ENCODE measurements around the gene TOM1L2. TPM values are rescaled to one million over a fixed set of nuclear protein-coding genes. Genes with fewer than 3 reads are reported as not detected.

The TOM1L2 gene
- total and polyA plus RNA-seq, 11 donors, result 122 to 345 (median 247) TPM

DNA sequence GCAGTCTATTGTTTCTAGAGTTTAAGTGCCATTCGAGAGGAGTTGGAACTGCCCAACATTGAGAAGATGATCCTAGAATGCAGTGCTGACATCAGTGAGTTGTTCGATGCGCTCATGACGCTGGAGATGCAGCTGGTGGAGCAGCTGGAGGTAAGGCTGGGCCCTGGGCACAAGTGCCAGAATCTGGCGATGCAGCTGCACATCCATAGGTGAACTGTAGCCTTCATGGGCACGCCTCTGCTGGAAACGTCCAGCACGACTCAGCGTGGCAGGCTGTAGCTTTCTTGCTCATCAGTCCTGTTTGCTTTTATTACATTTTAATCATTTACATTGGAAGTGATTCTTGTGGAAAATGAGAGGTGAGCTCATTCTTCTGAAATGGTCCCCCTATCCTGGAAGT, 32.1 kb upstream of the TOM1L2 start:
- intact Hi-C loops (cut with DNase I), result no loop called here
- H3K36me3 ChIP-seq, result peaks cover 0 to 15% (median 0%) of the 10 kb centered on the region in 9 donors
- no peak for DNase-seq
- H3K4me3 ChIP-seq, result no peak overlapping the region
- peaks cover 0 to 25% (median 0%) of the 10 kb centered on the region in 12 donors for H3K4me1 ChIP-seq
- no peak for ATAC-seq
- no peak for TF ChIP-seq POLR2A (IDR thresholded peaks at IDR 0.05)
- no peak for TF ChIP-seq CTCF (IDR thresholded peaks at IDR 0.05)
- WGBS, 4 donors, result 80 to 92% (median 84%) methylated on average over 9 of the region's 9 CpGs
- no peaks in the 10 kb centered on the region for H3K27me3 ChIP-seq
- H3K9me3 ChIP-seq, result no peaks in the 10 kb centered on the region
- no peak overlapping the region for H3K27ac ChIP-seq

DNA sequence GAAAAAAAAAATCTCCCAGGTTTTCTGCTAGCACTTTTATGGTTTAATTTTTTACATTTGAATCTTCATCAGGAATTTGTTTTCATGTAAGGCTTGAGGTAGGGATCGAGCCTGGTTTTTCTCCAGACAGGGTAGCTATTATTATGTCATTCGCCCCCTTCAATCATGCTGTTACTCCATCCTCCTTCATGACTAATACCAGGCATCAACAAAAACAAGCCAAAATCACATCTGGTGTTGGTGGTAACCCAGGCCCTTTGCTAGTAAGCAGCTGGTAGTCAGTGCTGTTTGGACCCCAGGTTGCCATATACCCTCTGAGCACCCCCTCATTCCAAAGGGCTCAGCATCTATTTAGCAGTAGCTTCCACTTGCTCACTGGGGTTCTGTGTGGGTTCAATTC, 30.0 kb upstream of the TOM1L2 start:
- no peak overlapping the region for H3K4me3 ChIP-seq
- H3K4me1 ChIP-seq, result peaks cover 0 to 18% (median 0%) of the 10 kb centered on the region in 12 donors
- H3K36me3 ChIP-seq, result peaks cover 0 to 5% (median 0%) of the 10 kb centered on the region in 9 donors
- H3K27me3 ChIP-seq, result no peaks in the 10 kb centered on the region
- DNase-seq, result no peak
- intact Hi-C loops (cut with DNase I), result no loop called here
- no peak for TF ChIP-seq POLR2A (IDR thresholded peaks at IDR 0.05)
- no peak for TF ChIP-seq CTCF (IDR thresholded peaks at IDR 0.05)
- no peak overlapping the region for H3K27ac ChIP-seq
- 93 to 96% (median 95%) methylated on average over 2 of the region's 2 CpGs for WGBS, 4 donors
- no peaks in the 10 kb centered on the region for H3K9me3 ChIP-seq
- ATAC-seq, result no peak

- TF ChIP-seq CTCF (IDR thresholded peaks at IDR 0.05) (no peak), POLR2A (IDR thresholded peaks at IDR 0.05) (no peak)
- 84 to 94% (median 86%) methylated on average over 8 of the region's 8 CpGs for WGBS, 4 donors
Measured at GRCh38 chr17:18000030-18000408, 27.8 kb upstream of the TOM1L2 start.

GRCh38 chr17:17999364-18000029, 27.3 kb upstream of the TOM1L2 start:
- WGBS, 4 donors, result 84 to 89% (median 88%) methylated on average over 9 of the region's 9 CpGs
- no peaks in the 10 kb centered on the region for H3K27me3 ChIP-seq
- no peak overlapping the region for H3K4me3 ChIP-seq
- peaks cover 0 to 9% (median 0%) of the 10 kb centered on the region in 12 donors for H3K4me1 ChIP-seq
- H3K9me3 ChIP-seq, result no peaks in the 10 kb centered on the region
- H3K36me3 ChIP-seq, result no peaks in the 10 kb centered on the region
- ATAC-seq (no peak), DNase-seq (no peak)
- TF ChIP-seq CTCF (IDR thresholded peaks at IDR 0.05) (no peak), POLR2A (IDR thresholded peaks at IDR 0.05) (no peak)
- no peak overlapping the region for H3K27ac ChIP-seq
- intact Hi-C loops (cut with DNase I), result no loop called here

More at GRCh38 chr17:18000030-18000408, 27.8 kb upstream of the TOM1L2 start:
- H3K4me3 ChIP-seq, result no peak overlapping the region
- H3K4me1 ChIP-seq, result peaks cover 0 to 14% (median 0%) of the 10 kb centered on the region in 12 donors
- no peak for DNase-seq
- no peaks in the 10 kb centered on the region for H3K9me3 ChIP-seq
- no peak overlapping the region for H3K27ac ChIP-seq
- ATAC-seq, result no peak
- intact Hi-C loops (cut with DNase I), result no loop called here
- no peaks in the 10 kb centered on the region for H3K27me3 ChIP-seq
- no peaks in the 10 kb centered on the region for H3K36me3 ChIP-seq

Measured in heart left ventricle (tissue), 16 donors.